H1 (cell line): ENCODE data around the gene CERS3. TPM values are rescaled to one million over a fixed set of nuclear protein-coding genes. Genes with fewer than 3 reads are reported as not detected.

Source experiments
- CTCF ChIA-PET: fragments of 300-600 bp; sonication (Branson Sonifier 250); formaldehyde crosslinking; loops from one replicate; lab custom pipeline; 2021; ENCODE audit not compliant: partially characterized antibody; lab: Charles Lee
- POLR2A ChIA-PET: fragments of 300-600 bp; sonication (Branson Sonifier 250); formaldehyde crosslinking; loops from one replicate; lab custom pipeline; 2021; ENCODE audit warnings: inconsistent platforms; ENCODE audit not compliant: partially characterized antibody; lab: Charles Lee
- DNase-seq, 2 experiments: peaks; one replicate each; pipeline versions ENCODE4 v3.0.0 to v3.0.0-alpha.2; 2010 to 2022; ENCODE audit warnings: low spot score in 2 of 2, low read depth in 1 of 2, mixed read lengths in 1 of 2
- FAIRE-seq: peaks from 2 replicates; lab custom pipeline; 2011; peaks lifted over from hg19 to GRCh38; lab: Jason Lieb, UNC
- H2AFZ ChIP-seq: 2 replicates; pipeline ENCODE4 v1.8.1; 2012; ENCODE audit warnings: low read length, inconsistent platforms
- H2AK5ac ChIP-seq: 2 replicates; pipeline ENCODE4 v1.6.1; 2013; ENCODE audit warnings: low read depth, low read length
- H2BK120ac ChIP-seq: replicated peaks from 2 replicates; pipeline ENCODE3; 2013; ENCODE audit warnings: low read depth, low read length, inconsistent platforms
- H2BK12ac ChIP-seq: 2 replicates; pipeline ENCODE4 v1.6.1; 2013; ENCODE audit warnings: low read depth, low read length
- H2BK15ac ChIP-seq: 2 replicates; pipeline ENCODE4 v1.6.1; 2013; ENCODE audit warnings: low read length
- H2BK20ac ChIP-seq: 2 replicates; pipeline ENCODE4 v1.6.1; 2013; ENCODE audit warnings: low read length
- H2BK5ac ChIP-seq: 2 replicates; pipeline ENCODE4 v1.6.1; 2013; ENCODE audit warnings: low read depth, low read length
- H3K14ac ChIP-seq: 2 replicates; pipeline ENCODE4 v1.6.1; 2013; ENCODE audit warnings: inconsistent platforms; ENCODE audit not compliant: insufficient read length
- H3K18ac ChIP-seq: 2 replicates; pipeline ENCODE4 v1.6.1; 2013; ENCODE audit warnings: low read length; ENCODE audit errors: extremely low read depth
- H3K23ac ChIP-seq: 2 replicates; pipeline ENCODE4 v1.6.1; 2013; ENCODE audit warnings: inconsistent platforms; ENCODE audit not compliant: insufficient read length
- H3K23me2 ChIP-seq: 2 replicates; pipeline ENCODE4 v1.6.1; 2013; ENCODE audit warnings: low read depth, low read length
- H3K27ac ChIP-seq: 2 replicates; pipeline ENCODE4 v1.6.1; 2011; ENCODE audit warnings: low read depth, low read length, inconsistent platforms
- H3K27me3 ChIP-seq, 4 experiments: replicated peaks in 1 of 4; 1 replicate in 1 of 4; 2 replicates in 3 of 4; pipeline versions ENCODE4 v1.6.1 to v1.8.1; 2011 to 2013; ENCODE audit warnings: low read length in 3 of 4, mild to moderate bottlenecking in 3 of 4, inconsistent platforms in 2 of 4, mixed read lengths in 2 of 4, moderate library complexity in 1 of 4; ENCODE audit not compliant: control insufficient read depth in 3 of 4, insufficient read depth in 3 of 4; ENCODE audit errors: extremely low read depth in 1 of 4
- H3K36me3 ChIP-seq, 4 experiments: 2 replicates each; pipeline versions ENCODE4 v1.6.1 to v1.8.1; 2011 to 2013; ENCODE audit warnings: mild to moderate bottlenecking in 4 of 4, low read length in 3 of 4, moderate library complexity in 2 of 4, control low read depth in 1 of 4, inconsistent platforms in 1 of 4; ENCODE audit not compliant: insufficient read depth in 4 of 4, control insufficient read depth in 2 of 4
- H3K4ac ChIP-seq: replicated peaks from 2 replicates; pipeline ENCODE3; 2013; ENCODE audit warnings: low read length, low read depth, mixed read lengths, inconsistent platforms; ENCODE audit not compliant: insufficient read length
- H3K4me1 ChIP-seq, 4 experiments: replicated peaks in 1 of 4; 1 replicate in 1 of 4; 2 replicates in 3 of 4; pipeline versions ENCODE4 v1.6.1 to v1.8.1; 2011 to 2013; ENCODE audit warnings: low read length in 3 of 4, inconsistent platforms in 2 of 4, mixed read lengths in 1 of 4; ENCODE audit not compliant: insufficient read depth in 4 of 4, control insufficient read depth in 3 of 4
- H3K4me2 ChIP-seq, 2 experiments: 2 replicates each; pipeline versions ENCODE4 v1.6.1 to v1.8.1; 2011 to 2013; ENCODE audit warnings: low read depth in 2 of 2, low read length in 2 of 2, control low read depth in 1 of 2, inconsistent platforms in 1 of 2, mild to moderate bottlenecking in 1 of 2; ENCODE audit not compliant: insufficient read depth in 1 of 2
- H3K4me3 ChIP-seq, 4 experiments: fragments of 200-600, 300-600 bp in 1 of 4; sonication (generic), shearing (Covaris generic), sonication (Bioruptor Twin) in 1 of 4; 2 replicates each; pipeline versions ENCODE4 v1.5.1 to v1.8.1; 2011 to 2016; ENCODE audit warnings: low read length in 4 of 4, low read depth in 3 of 4, control low read depth in 2 of 4, inconsistent platforms in 2 of 4, mild to moderate bottlenecking in 2 of 4, mixed read lengths in 1 of 4, moderate library complexity in 1 of 4; ENCODE audit not compliant: insufficient read depth in 2 of 4; ENCODE audit errors: extremely low read depth in 1 of 4
- H3K56ac ChIP-seq: replicated peaks from 2 replicates; pipeline ENCODE3; 2013; ENCODE audit warnings: low read depth, mild to moderate bottlenecking, mixed read lengths, low read length, inconsistent platforms; ENCODE audit not compliant: insufficient read length
- H3K79me1 ChIP-seq: 2 replicates; pipeline ENCODE4 v1.6.1; 2013; ENCODE audit warnings: low read depth, low read length, control low read depth
- H3K79me2 ChIP-seq, 2 experiments: 2 replicates each; pipeline versions ENCODE4 v1.6.1 to v1.8.1; 2012 to 2013; ENCODE audit warnings: low read length in 2 of 2, mild to moderate bottlenecking in 2 of 2, inconsistent platforms in 1 of 2; ENCODE audit not compliant: insufficient read depth in 2 of 2, control insufficient read depth in 1 of 2
- H3K9ac ChIP-seq, 4 experiments: replicated peaks in 1 of 4; 1 replicate in 1 of 4; 2 replicates in 3 of 4; pipeline versions ENCODE4 v1.6.1 to v1.8.1; 2011 to 2013; ENCODE audit warnings: low read depth in 3 of 4, low read length in 3 of 4, control low read depth in 2 of 4, mild to moderate bottlenecking in 2 of 4, moderate library complexity in 2 of 4, inconsistent platforms in 1 of 4; ENCODE audit errors: extremely low read depth in 1 of 4
- H3K9me3 ChIP-seq, 2 experiments: 2 replicates each; pipeline versions ENCODE4 v1.6.1 to v1.8.1; 2012 to 2013; ENCODE audit warnings: mild to moderate bottlenecking in 2 of 2, moderate library complexity in 2 of 2, control low read depth in 1 of 2, inconsistent platforms in 1 of 2, low read depth in 1 of 2, low read length in 1 of 2, mixed read lengths in 1 of 2; ENCODE audit not compliant: insufficient read depth in 2 of 2
- H4K20me1 ChIP-seq, 2 experiments: replicated peaks in 1 of 2; 2 replicates each; pipeline versions ENCODE3 to v1.8.1; 2011 to 2013; ENCODE audit warnings: inconsistent platforms in 2 of 2, low read length in 2 of 2, mild to moderate bottlenecking in 1 of 2; ENCODE audit not compliant: insufficient read depth in 2 of 2, control insufficient read depth in 1 of 2
- H4K5ac ChIP-seq: 2 replicates; pipeline ENCODE4 v1.6.1; 2013; ENCODE audit warnings: low read length, low read depth, mixed read lengths, inconsistent platforms; ENCODE audit not compliant: insufficient read length
- H4K8ac ChIP-seq: 2 replicates; pipeline ENCODE4 v1.8.0; 2013; ENCODE audit warnings: mild to moderate bottlenecking, moderate library complexity, low read length, inconsistent platforms; ENCODE audit not compliant: insufficient read depth; ENCODE audit errors: extremely low read depth
- H4K91ac ChIP-seq: replicated peaks from 2 replicates; pipeline ENCODE3; 2013; ENCODE audit warnings: low read length, mixed read lengths, inconsistent platforms; ENCODE audit not compliant: insufficient read length
- ASH2L ChIP-seq: fragments of 200-600, 300-600 bp; sonication (generic); IDR thresholded peaks from one replicate; pipeline ENCODE4 v1.7.1; 2017; ENCODE audit warnings: low read length
- BCL11A ChIP-seq, 2 experiments: IDR thresholded peaks; one replicate each; pipeline ENCODE4 v1.6.1; 2011; ENCODE audit warnings: low read depth in 2 of 2, low read length in 2 of 2, mild to moderate bottlenecking in 2 of 2
- CBX8 ChIP-seq: fragments of 300-800, 300-1000 bp; sonication (generic); IDR thresholded peaks from 2 replicates; pipeline ENCODE4 v1.7.1; 2016; ENCODE audit warnings: low read depth, low read length, borderline replicate concordance
- CEBPB ChIP-seq: IDR thresholded peaks from 2 replicates; pipeline ENCODE4 v1.6.1; 2012; ENCODE audit warnings: low read depth, low read length
- CHD2 ChIP-seq: IDR thresholded peaks from 2 replicates; pipeline ENCODE4 v1.6.1; 2012; ENCODE audit warnings: low read length, improper control_type of control experiment
- CTBP2 ChIP-seq: IDR thresholded peaks from 2 replicates; pipeline ENCODE4 v1.7.0; 2011; ENCODE audit warnings: borderline replicate concordance, mild to moderate bottlenecking, moderate library complexity, mixed read lengths, low read length; ENCODE audit not compliant: insufficient read depth, insufficient read length
- KDM1A ChIP-seq: fragments of 200-600, 300-600 bp; sonication (generic); IDR thresholded peaks from 2 replicates; pipeline ENCODE4 v1.7.1; 2016; ENCODE audit warnings: mild to moderate bottlenecking, low read length, borderline replicate concordance
- MAFK ChIP-seq: IDR thresholded peaks from 2 replicates; pipeline ENCODE4 v1.6.1; 2012; ENCODE audit warnings: low read depth, mild to moderate bottlenecking, improper control_type of control experiment, low read length
- MAX ChIP-seq: IDR thresholded peaks from 2 replicates; pipeline ENCODE4 v1.6.1; 2012; ENCODE audit warnings: inconsistent platforms
- RAD21 ChIP-seq, 2 experiments: IDR thresholded peaks in 1 of 2; conservative IDR thresholded peaks in 1 of 2; 2 replicates each; pipeline ENCODE4 v1.6.1; 2011; ENCODE audit warnings: low read depth in 2 of 2, low read length in 2 of 2, improper control_type of control experiment in 1 of 2, inconsistent platforms in 1 of 2, mild to moderate bottlenecking in 1 of 2, moderate library complexity in 1 of 2
- SIRT6 ChIP-seq: IDR thresholded peaks from one replicate; pipeline ENCODE4 v1.7.1; 2012; ENCODE audit warnings: low read length, inconsistent platforms
- SRF ChIP-seq: IDR thresholded peaks from 2 replicates; pipeline ENCODE4 v1.6.1; 2011; ENCODE audit warnings: mild to moderate bottlenecking, low read depth, low read length, moderate library complexity
- SUZ12 ChIP-seq: fragments of 200-600 bp; sonication (generic); IDR thresholded peaks from 2 replicates; pipeline ENCODE4 v1.6.1; 2012; ENCODE audit warnings: mild to moderate bottlenecking, inconsistent platforms, low read length, moderate library complexity, mixed read lengths
- USF2 ChIP-seq: IDR thresholded peaks from 2 replicates; pipeline ENCODE4 v1.6.1; 2011; ENCODE audit warnings: low read length, improper control_type of control experiment
- WGBS, 2 experiments: shearing (Covaris generic) in 1 of 2; methylation state at CpG; one replicate each; pipeline versions ENCODE4 v1.1.6 to v1.1.7; 2013 to 2015; ENCODE audit warnings: low lambda C conversion rate in 2 of 2, mixed read lengths in 2 of 2, inconsistent platforms in 1 of 2, low coverage in 1 of 2, missing lambda C conversion rate in 1 of 2; ENCODE audit not compliant: insufficient replicate concordance in 2 of 2, insufficient coverage in 1 of 2, insufficient read length in 1 of 2; ENCODE audit errors: extremely low coverage in 1 of 2, missing lambda C conversion rate in 1 of 2; 5-methylcytosine and 5-hydroxymethylcytosine counted together
- polyA plus RNA-seq, 7 experiments: library from polyadenylated mRNA; depleted of rRNA in 3 of 7; stranded (reverse) in 5 of 7; unstranded in 2 of 7; fragments of >200 nt in 5 of 7; fragments of 200-250 nt in 2 of 7; gene quantifications; 1 replicate in 5 of 7; 2 replicates in 1 of 7; 4 replicates in 1 of 7; pipeline versions ENCODE4 v1.2.1 to v1.2.3, GENCODE V29; 2011 to 2013; ENCODE audit warnings: missing spikeins in 2 of 7, mixed read lengths in 2 of 7
- total RNA-seq: library from RNA; stranded (reverse); fragmentation: NEBNext Ultra II Directional; extraction: Animal tissue kit (Norgen Biotek cat#: 25700); gene quantifications from 2 replicates; pipeline ENCODE4 v1.2.1, GENCODE V29; 2021

CERS3 gene
- total and polyA plus RNA-seq, 2 of the 8 experiments (the other 6 are each of a cell fraction or from before 2014, with no cell fraction given), result 0.62 TPM; not detected in 1

DNA sequence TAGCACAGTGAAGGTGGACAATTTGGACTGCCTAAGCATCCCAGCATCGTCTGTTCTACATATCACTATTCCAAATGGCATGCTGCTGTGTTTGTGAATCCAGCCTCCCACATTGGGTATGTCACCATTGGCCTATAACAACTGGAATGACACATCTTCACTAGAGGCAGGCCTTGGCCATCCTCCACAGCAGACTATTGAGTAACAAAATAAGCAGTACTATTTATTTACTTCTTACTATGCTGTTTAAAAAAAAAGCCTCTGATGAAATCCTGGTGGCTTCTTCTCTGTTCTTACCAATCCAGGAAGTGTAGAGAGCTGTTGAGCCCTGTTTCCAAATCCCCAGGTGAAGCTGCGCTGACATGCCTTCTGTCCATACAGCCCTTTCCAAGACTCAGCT is 30.6 kb upstream of the CERS3 start:
- H4K20me1 ChIP-seq, result no peaks in the 10 kb centered on the region
- DNase-seq, result no peak
- no peak overlapping the region for H2BK20ac ChIP-seq
- H3K36me3 ChIP-seq, result peaks cover 0 to 6% (median 0%) of the 10 kb centered on the region in 4 experiments; a peak in 1 of 8 replicates
- H3K23ac ChIP-seq, result no peak overlapping the region
- no peak overlapping the region for H2BK12ac ChIP-seq
- no peak overlapping the region for H3K4ac ChIP-seq
- H4K5ac ChIP-seq, result no peak overlapping the region
- no peak overlapping the region for H2BK15ac ChIP-seq
- H3K23me2 ChIP-seq, result no peaks in the 10 kb centered on the region
- no peak overlapping the region for H3K56ac ChIP-seq
- H2AFZ ChIP-seq, result no peak overlapping the region
- FAIRE-seq, result no peak
- no peaks in the 10 kb centered on the region for H3K27me3 ChIP-seq
- H4K8ac ChIP-seq, result no peak overlapping the region
- CTCF ChIA-PET, result no interaction called here
- H3K27ac ChIP-seq, result no peak overlapping the region
- H3K18ac ChIP-seq, result no peak overlapping the region
- POLR2A ChIA-PET, result no interaction called here
- no peak overlapping the region for H2AK5ac ChIP-seq
- WGBS, 2 experiments, result 86% methylated on average over 2 of the region's 2 CpGs; no CpG with 5 or more reads in 1 of the 2 experiments
- H3K79me2 ChIP-seq, result no peaks in the 10 kb centered on the region
- H3K79me1 ChIP-seq, result no peaks in the 10 kb centered on the region
- no peak overlapping the region for H3K4me2 ChIP-seq
- H4K91ac ChIP-seq, result no peak overlapping the region
- H3K4me3 ChIP-seq, result no peak overlapping the region
- no peak overlapping the region for H2BK5ac ChIP-seq
- H3K14ac ChIP-seq, result no peak overlapping the region
- no peak overlapping the region for H3K9ac ChIP-seq
- H3K9me3 ChIP-seq, result peaks cover 9 to 42% of the 10 kb centered on the region in 2 experiments; a peak in 3 of 4 replicates
- no peak overlapping the region for H2BK120ac ChIP-seq
- H3K4me1 ChIP-seq, result no peaks in the 10 kb centered on the region
- TF ChIP-seq SUZ12 (no peak), SRF (no peak), BCL11A (IDR thresholded peaks at IDR 0.05; ENCODE audit: low read depth in 2 of 2, low read length in 2 of 2) (no peak), CEBPB (no peak), MAX (no peak), CTBP2 (no peak), MAFK (no peak), RAD21 (IDR thresholded peaks at IDR 0.05 in 1 of 2, conservative IDR thresholded peaks at IDR 0.05 in 1 of 2; ENCODE audit: low read depth in 2 of 2, low read length in 2 of 2) (no peak), CBX8 (no peak), KDM1A (no peak), ASH2L (no peak), CHD2 (no peak), SIRT6 (no peak), USF2 (no peak)
